Sigmoid colon (tissue), 3 donors: ENCODE data around the gene RANBP3L.

ENCODE experiments used
- CTCF ChIP-seq, 4 experiments: fragments of 450-650 bp in 3 of 4; fragments of 200-600 bp in 1 of 4; IDR thresholded peaks; one replicate each; pipeline ENCODE4 v1.5.1; 2016 to 2019; ENCODE audit warnings: antibody characterized with exemption in 4 of 4, mild to moderate bottlenecking in 3 of 4, moderate library complexity in 2 of 4
- POLR2A ChIP-seq, 2 donors: fragments of 450-650 bp; IDR thresholded peaks; one replicate each; pipeline ENCODE4 v1.6.1; 2016; ENCODE audit warnings: antibody characterized with exemption in 2 of 2, mild to moderate bottlenecking in 2 of 2, moderate library complexity in 2 of 2

- TF ChIP-seq CTCF (IDR thresholded peaks at IDR 0.05) (no peak), POLR2A (IDR thresholded peaks at IDR 0.05) (no peak)
Observed at GRCh38 chr5:36311956-36312355, 10.3 kb upstream of the RANBP3L start.
